Cardiac muscle cell (in vitro differentiated cells and primary cell): ENCODE measurements around the gene EIF2A. TPM values are rescaled to one million over a fixed set of nuclear protein-coding genes. Genes with fewer than 3 reads are reported as not detected.

Experiments used
- DNase-seq, 2 donors: peaks; one replicate each; pipeline versions ENCODE4 v3.0.0 to v3.0.0-alpha.2; 2010 to 2017; ENCODE audit warnings: low read depth in 1 of 2, low spot score in 1 of 2
- H3K27ac ChIP-seq: fragments of 200-600 bp; sonication (generic); 2 replicates; pipeline ENCODE4 v1.5.1; 2016
- H3K27me3 ChIP-seq: fragments of 200-600 bp; sonication (generic); 2 replicates; pipeline ENCODE4 v1.6.0; 2016; ENCODE audit warnings: control low read depth
- H3K36me3 ChIP-seq: fragments of 200-600 bp; sonication (generic); 2 replicates; pipeline ENCODE4 v1.5.1; 2016; ENCODE audit warnings: control low read depth
- H3K4me1 ChIP-seq: fragments of 200-600 bp; sonication (generic); 2 replicates; pipeline ENCODE4 v1.8.1; 2017; ENCODE audit warnings: low read depth, mild to moderate bottlenecking, mixed run types
- H3K4me3 ChIP-seq: fragments of 200-600 bp; sonication (generic); 2 replicates; pipeline ENCODE4 v1.5.1; 2016; ENCODE audit warnings: mild to moderate bottlenecking
- H3K9me3 ChIP-seq: fragments of 200-600 bp; sonication (generic); 2 replicates; pipeline ENCODE4 v1.5.1; 2017; ENCODE audit warnings: low read depth, mild to moderate bottlenecking, control low read depth
- CTCF ChIP-seq: IDR thresholded peaks from 2 replicates; pipeline ENCODE4 v1.5.1; 2012; ENCODE audit warnings: low read depth, mild to moderate bottlenecking, low read length
- polyA plus RNA-seq: library from polyadenylated mRNA; unstranded; fragments of >200 nt; fragmentation: Nextera tagmentation; extraction: Ambion mirVana; gene quantifications from 2 replicates; pipeline ENCODE4 v1.2.1, GENCODE V29; 2016
- total RNA-seq: library from RNA; depleted of rRNA; stranded (reverse); fragments of >200 nt; gene quantifications from 2 replicates; pipeline ENCODE4 v1.2.3, GENCODE V29; 2016

The EIF2A gene
- total and polyA plus RNA-seq, 2 experiments from 2014 or later: 40.5 to 49.5 TPM

GRCh38 chr3:150610785-150611184, 64.2 kb downstream of the EIF2A start:
- peaks cover 13% of the 10 kb centered on the region for H3K4me1 ChIP-seq
- H3K36me3 ChIP-seq: no peaks in the 10 kb centered on the region
- H3K4me3 ChIP-seq: no peak overlapping the region
- H3K27me3 ChIP-seq: no peaks in the 10 kb centered on the region
- peak in 1 of 2 donors; percentile 41 for DNase-seq
- H3K9me3 ChIP-seq: no peaks in the 10 kb centered on the region
- H3K27ac ChIP-seq: no peak overlapping the region
- TF ChIP-seq CTCF: no peak

- Histone ChIP-seq H3K4me3 (no peak overlapping the region), H3K9me3 (no peaks in the 10 kb centered on the region), H3K4me1 (peaks cover 13% of the 10 kb centered on the region), H3K27ac (no peak overlapping the region), H3K36me3 (no peaks in the 10 kb centered on the region), H3K27me3 (no peaks in the 10 kb centered on the region)
- no peak for DNase-seq
- TF ChIP-seq CTCF: no peak
Measured at GRCh38 chr3:150611666-150612065, 65.1 kb downstream of the EIF2A start.

DNA sequence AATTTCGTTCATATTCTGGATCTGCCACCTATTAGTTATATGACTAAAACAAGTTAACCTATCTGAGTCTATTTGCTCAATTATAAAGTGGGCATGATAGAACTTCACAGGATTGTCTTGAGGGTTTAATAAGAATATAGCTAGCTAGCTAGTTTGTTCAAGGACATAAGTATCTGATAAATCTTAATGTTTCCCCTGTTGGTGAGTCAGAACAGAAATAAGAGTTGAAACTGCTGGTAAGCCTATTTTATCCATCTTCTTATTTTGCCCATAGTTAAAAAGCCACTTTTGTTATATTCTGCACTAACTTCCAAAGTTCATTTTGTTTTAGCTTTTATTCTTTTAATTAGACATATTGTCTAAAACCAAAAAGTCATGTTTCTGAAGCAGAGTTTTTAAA, 65.9 kb downstream of the EIF2A start:
- no peak overlapping the region for H3K27ac ChIP-seq
- H3K36me3 ChIP-seq: no peaks in the 10 kb centered on the region
- H3K4me3 ChIP-seq: no peak overlapping the region
- H3K4me1 ChIP-seq: peaks cover 6% of the 10 kb centered on the region
- TF ChIP-seq CTCF: no peak
- no peaks in the 10 kb centered on the region for H3K27me3 ChIP-seq
- DNase-seq: no peak
- no peaks in the 10 kb centered on the region for H3K9me3 ChIP-seq

DNA sequence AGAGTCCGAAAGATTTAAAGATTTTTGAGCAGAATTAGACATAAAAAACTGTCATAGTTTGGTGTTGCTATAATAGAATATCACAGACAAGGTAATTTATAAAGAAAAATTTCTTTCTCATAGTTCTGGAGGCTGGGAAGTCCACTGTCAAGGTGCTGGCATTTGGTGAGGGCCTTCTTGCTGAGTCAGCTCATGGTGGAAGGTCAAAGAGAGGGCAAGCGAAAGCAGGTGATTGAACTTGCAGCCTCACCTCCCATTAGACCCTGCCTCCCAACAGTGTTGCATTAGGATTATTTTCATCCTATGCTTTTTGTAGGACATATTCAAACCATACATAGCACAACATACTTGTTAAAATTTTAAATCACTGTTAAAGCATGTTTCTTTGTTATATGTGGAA, 66.4 kb downstream of the EIF2A start:
- Histone ChIP-seq H3K9me3 (no peaks in the 10 kb centered on the region), H3K27me3 (no peaks in the 10 kb centered on the region), H3K27ac (no peak overlapping the region), H3K36me3 (no peaks in the 10 kb centered on the region), H3K4me3 (no peak overlapping the region), H3K4me1 (peaks cover under 1% of the 10 kb centered on the region)
- no peak for DNase-seq
- no peak for TF ChIP-seq CTCF

DNA sequence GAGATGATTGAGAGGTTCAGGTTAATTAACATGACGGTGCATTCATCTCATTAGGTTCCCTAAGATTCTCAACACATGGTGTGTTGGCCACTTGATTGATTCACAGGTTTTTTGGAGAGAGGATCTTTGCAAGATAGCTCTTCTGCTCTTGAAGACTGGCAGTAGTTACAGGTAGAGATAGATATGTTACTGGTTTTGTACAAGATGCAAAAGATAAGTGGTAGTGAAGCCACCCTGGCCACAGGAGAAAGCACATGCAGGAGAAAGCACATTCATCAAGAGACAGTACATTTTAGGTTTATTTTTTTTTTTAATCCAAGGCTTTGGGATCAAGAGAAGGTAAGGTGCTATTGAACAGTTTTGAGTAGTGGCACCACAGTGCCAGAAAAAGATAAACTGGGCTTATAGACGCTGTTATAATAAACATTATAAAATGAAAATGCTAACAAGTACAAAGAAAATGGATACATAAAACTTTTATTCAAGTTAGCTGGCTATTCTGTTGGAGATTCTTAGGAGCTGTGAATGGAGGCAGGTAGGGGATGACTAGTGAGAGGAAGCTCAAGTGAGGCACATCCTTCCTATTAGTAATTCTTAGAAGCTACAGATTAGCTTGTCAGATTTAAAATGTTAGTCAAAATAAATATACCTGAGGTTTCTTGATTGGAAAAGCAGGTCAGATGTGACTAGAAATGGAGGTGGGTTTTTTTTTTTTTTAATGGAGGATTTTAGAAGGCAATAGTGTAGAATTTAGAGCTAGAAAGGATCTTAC, 67.3 kb downstream of the EIF2A start:
- H3K27me3 ChIP-seq: no peaks in the 10 kb centered on the region
- H3K27ac ChIP-seq: no peak overlapping the region
- no peak for TF ChIP-seq CTCF
- DNase-seq: no peak
- no peaks in the 10 kb centered on the region for H3K4me1 ChIP-seq
- peaks cover 3% of the 10 kb centered on the region for H3K36me3 ChIP-seq
- no peak overlapping the region for H3K4me3 ChIP-seq
- H3K9me3 ChIP-seq: no peaks in the 10 kb centered on the region
